HL-60/S4 treated with phorbol 12-myristate 13-acetate at 8.2 ng/mL for 4 days and 3 days (cell line): ENCODE results near the gene HOXA11.

Experiments used
- in situ Hi-C: fragments of 300-500 bp; cut with MboI; formaldehyde crosslinking; loops from 2 replicates; pipeline ENCODE4 v1.15.0; 2022; ENCODE audit warnings: low sequenced_read_pairs

HOXA11 gene

GRCh38 chr7:27185013-27185853, at the start of gene HOXA11:
HOXA11 (minus strand) TSS chr7:27185232; CDS start chr7:27185144, 88 bp downstream.
- in situ Hi-C loops, result loop anchor here (25.0 kb wide), 1 partner anchor 823 kb away; no protein-coding TSS in a partner anchor

GRCh38 chr7:27229448-27229847, 44.4 kb upstream of the HOXA11 start:
- in situ Hi-C loops, result no loop called here

- in situ Hi-C loops, result no loop called here
Observed at GRCh38 chr7:27224983-27225934, 40.2 kb upstream of the HOXA11 start.

GRCh38 chr7:27223941-27224575, 39.0 kb upstream of the HOXA11 start:
- in situ Hi-C loops, result no loop called here

GRCh38 chr7:27221201-27221797, 36.3 kb upstream of the HOXA11 start:
- in situ Hi-C loops, result no loop called here

GRCh38 chr7:27220440-27220955, 35.5 kb upstream of the HOXA11 start:
- in situ Hi-C loops, result no loop called here

- in situ Hi-C loops, result no loop called here
Observed at GRCh38 chr7:27219821-27220220, 34.8 kb upstream of the HOXA11 start.

- in situ Hi-C loops, result no loop called here
Observed at GRCh38 chr7:27217951-27218350, 32.9 kb upstream of the HOXA11 start.

GRCh38 chr7:27215356-27215755, 30.3 kb upstream of the HOXA11 start:
- in situ Hi-C loops, result no loop called here

GRCh38 chr7:27214239-27214950, 29.4 kb upstream of the HOXA11 start:
- in situ Hi-C loops, result no loop called here

- in situ Hi-C loops, result no loop called here
Observed at GRCh38 chr7:27213433-27214238, 28.6 kb upstream of the HOXA11 start.

- in situ Hi-C loops, result no loop called here
Observed at GRCh38 chr7:27212497-27213432, 27.7 kb upstream of the HOXA11 start.

- in situ Hi-C loops, result no loop called here
Observed at GRCh38 chr7:27211764-27212204, 26.8 kb upstream of the HOXA11 start.

GRCh38 chr7:27211084-27211446, 26.0 kb upstream of the HOXA11 start:
- in situ Hi-C loops, result no loop called here

GRCh38 chr7:27210441-27211083, 25.5 kb upstream of the HOXA11 start:
- in situ Hi-C loops, result no loop called here

GRCh38 chr7:27209933-27210440, 25.0 kb upstream of the HOXA11 start:
- in situ Hi-C loops, result loop anchor here (10.0 kb wide), 1 partner anchor 365 kb away; no protein-coding TSS in a partner anchor

- in situ Hi-C loops, result loop anchor here (10.0 kb wide), 1 partner anchor 366 kb away; no protein-coding TSS in a partner anchor
Observed at GRCh38 chr7:27208998-27209397, 24.0 kb upstream of the HOXA11 start.
